ENCODE data around the gene ATG7.

ATG7 gene

GRCh38 chr3:11463591-11463990 is 191.4 kb downstream of the ATG7 start:
- no peak overlapping the region for H3K4me3 ChIP-seq (IDR thresholded peaks at IDR 0.05; ENCODE audit: insufficient read depth, low read depth, low read length)
- H3K79me2 ChIP-seq (ENCODE audit: insufficient read depth, low read depth), result no peaks in the 10 kb centered on the region
- no peak overlapping the region for H3K27ac ChIP-seq
- no peaks in the 10 kb centered on the region for H3K27me3 ChIP-seq (ENCODE audit: insufficient read depth, low read depth)
- H3K4me1 ChIP-seq (ENCODE audit: low read depth, poor library complexity, severe bottlenecking), result no peaks in the 10 kb centered on the region
- H2AFZ ChIP-seq (ENCODE audit: low read depth), result no peak overlapping the region
- no peak overlapping the region for H3K9ac ChIP-seq
- TF ChIP-seq CTCF (conservative IDR thresholded peaks at IDR 0.05; ENCODE audit: low read depth, low read length), result no peak
- H3K4me2 ChIP-seq, result no peak overlapping the region
- H4K20me1 ChIP-seq (ENCODE audit: insufficient read depth), result no peaks in the 10 kb centered on the region
- H3K36me3 ChIP-seq (ENCODE audit: insufficient read depth), result no peaks in the 10 kb centered on the region

- no peak for TF ChIP-seq CTCF (conservative IDR thresholded peaks at IDR 0.05; ENCODE audit: low read depth, low read length)
- no peak overlapping the region for H3K27ac ChIP-seq
Measured at GRCh38 chr3:11464356-11464755, 192.2 kb downstream of the ATG7 start.

GRCh38 chr3:11465744-11466616 is 193.8 kb downstream of the ATG7 start:
- Histone ChIP-seq H3K27ac (no peak overlapping the region), H2AFZ (ENCODE audit: low read depth) (no peak overlapping the region), H3K4me2 (no peak overlapping the region), H3K79me2 (ENCODE audit: insufficient read depth, low read depth) (no peaks in the 10 kb centered on the region), H3K4me3 (IDR thresholded peaks at IDR 0.05; ENCODE audit: insufficient read depth, low read depth, low read length) (no peak overlapping the region), H4K20me1 (ENCODE audit: insufficient read depth) (no peaks in the 10 kb centered on the region), H3K36me3 (ENCODE audit: insufficient read depth) (no peaks in the 10 kb centered on the region), H3K9ac (no peak overlapping the region), H3K27me3 (ENCODE audit: insufficient read depth, low read depth) (no peaks in the 10 kb centered on the region), H3K4me1 (ENCODE audit: low read depth, poor library complexity, severe bottlenecking) (no peaks in the 10 kb centered on the region)
- no peak for TF ChIP-seq CTCF (conservative IDR thresholded peaks at IDR 0.05; ENCODE audit: low read depth, low read length)

More at GRCh38 chr3:11464356-11464755, 192.2 kb downstream of the ATG7 start:
- Histone ChIP-seq H2AFZ (ENCODE audit: low read depth) (no peak overlapping the region), H4K20me1 (ENCODE audit: insufficient read depth) (no peaks in the 10 kb centered on the region), H3K4me3 (IDR thresholded peaks at IDR 0.05; ENCODE audit: insufficient read depth, low read depth, low read length) (no peak overlapping the region), H3K4me2 (no peak overlapping the region), H3K79me2 (ENCODE audit: insufficient read depth, low read depth) (no peaks in the 10 kb centered on the region), H3K4me1 (ENCODE audit: low read depth, poor library complexity, severe bottlenecking) (no peaks in the 10 kb centered on the region), H3K36me3 (ENCODE audit: insufficient read depth) (no peaks in the 10 kb centered on the region), H3K27me3 (ENCODE audit: insufficient read depth, low read depth) (no peaks in the 10 kb centered on the region), H3K9ac (no peak overlapping the region)

GRCh38 chr3:11467875-11468274 is 195.7 kb downstream of the ATG7 start:
- no peak overlapping the region for H3K4me2 ChIP-seq
- TF ChIP-seq CTCF (conservative IDR thresholded peaks at IDR 0.05; ENCODE audit: low read depth, low read length), result no peak
- H3K9ac ChIP-seq, result no peak overlapping the region
- no peaks in the 10 kb centered on the region for H3K27me3 ChIP-seq (ENCODE audit: insufficient read depth, low read depth)
- no peak overlapping the region for H3K4me3 ChIP-seq (IDR thresholded peaks at IDR 0.05; ENCODE audit: insufficient read depth, low read depth, low read length)
- no peak overlapping the region for H3K27ac ChIP-seq
- no peaks in the 10 kb centered on the region for H4K20me1 ChIP-seq (ENCODE audit: insufficient read depth)
- H3K4me1 ChIP-seq (ENCODE audit: low read depth, poor library complexity, severe bottlenecking), result no peaks in the 10 kb centered on the region
- no peaks in the 10 kb centered on the region for H3K79me2 ChIP-seq (ENCODE audit: insufficient read depth, low read depth)
- H2AFZ ChIP-seq (ENCODE audit: low read depth), result no peak overlapping the region
- no peaks in the 10 kb centered on the region for H3K36me3 ChIP-seq (ENCODE audit: insufficient read depth)
